Hepatocyte (in vitro differentiated cells): Measurements from ENCODE around the gene HHAT. TPM values are rescaled to one million over a fixed set of nuclear protein-coding genes. Genes with fewer than 3 reads are reported as not detected.

Experiments used
- DNase-seq: peaks from one replicate; pipeline ENCODE4 v3.0.0-alpha.2; 2016; ENCODE audit warnings: low spot score
- H2AFZ ChIP-seq: fragments of 200-600 bp; sonication (generic); 2 replicates; pipeline ENCODE4 v1.6.0; 2016; ENCODE audit warnings: antibody characterized with exemption, mild to moderate bottlenecking
- H3K27ac ChIP-seq: fragments of 200-600 bp; sonication (generic); 2 replicates; pipeline ENCODE4 v1.5.1; 2016; ENCODE audit warnings: mild to moderate bottlenecking
- H3K27me3 ChIP-seq: fragments of 200-600 bp; sonication (generic); 2 replicates; pipeline ENCODE4 v1.6.1; 2016
- H3K36me3 ChIP-seq: fragments of 200-600 bp; sonication (generic); replicated peaks from 2 replicates; pipeline ENCODE4 v1.5.1; 2016; ENCODE audit warnings: low read depth; ENCODE audit not compliant: insufficient read depth
- H3K4me1 ChIP-seq: fragments of 200-600 bp; sonication (generic); 2 replicates; pipeline ENCODE4 v1.5.1; 2016; ENCODE audit warnings: mild to moderate bottlenecking, moderate library complexity; ENCODE audit not compliant: insufficient read depth
- H3K4me2 ChIP-seq: fragments of 200-600 bp; sonication (generic); 2 replicates; pipeline ENCODE4 v1.6.0; 2016
- H3K4me3 ChIP-seq: fragments of 200-600 bp; sonication (generic); 2 replicates; pipeline ENCODE4 v1.5.1; 2016; ENCODE audit warnings: mild to moderate bottlenecking
- H3K79me2 ChIP-seq: fragments of 200-600 bp; sonication (generic); 2 replicates; pipeline ENCODE4 v1.6.0; 2017; ENCODE audit warnings: mild to moderate bottlenecking
- H3K9me2 ChIP-seq: fragments of 200-600 bp; sonication (generic); replicated peaks from 2 replicates; pipeline ENCODE4 v1.6.0; 2017; ENCODE audit warnings: mild to moderate bottlenecking; ENCODE audit not compliant: insufficient read depth
- H3K9me3 ChIP-seq: fragments of 200-600 bp; sonication (generic); 2 replicates; pipeline ENCODE4 v1.5.1; 2016; ENCODE audit warnings: low read depth, mild to moderate bottlenecking
- H4K20me1 ChIP-seq: fragments of 200-600 bp; sonication (generic); 2 replicates; pipeline ENCODE4 v1.6.0; 2016; ENCODE audit warnings: mild to moderate bottlenecking; ENCODE audit not compliant: insufficient read depth, poor library complexity, severe bottlenecking
- CTCF ChIP-seq: fragments of 200-600 bp; sonication (generic); IDR thresholded peaks from 2 replicates; pipeline ENCODE4 v1.5.1; 2016; ENCODE audit warnings: antibody characterized with exemption, mild to moderate bottlenecking; ENCODE audit not compliant: poor library complexity
- EZH2 ChIP-seq: fragments of 200-600 bp; sonication (generic); IDR thresholded peaks from 2 replicates; pipeline ENCODE4 v1.6.1; 2016; ENCODE audit warnings: antibody characterized with exemption, mild to moderate bottlenecking, borderline replicate concordance
- EZH2phosphoT487 ChIP-seq: fragments of 200-600 bp; sonication (generic); IDR thresholded peaks from one replicate; pipeline ENCODE4 v1.6.1; 2018; ENCODE audit warnings: antibody characterized with exemption, mild to moderate bottlenecking, low read depth, moderate library complexity; ENCODE audit not compliant: unreplicated experiment, severe bottlenecking
- WGBS: methylation state at CpG from one replicate; pipeline ENCODE4 v1.1.6; 2016; ENCODE audit warnings: low lambda C conversion rate; ENCODE audit errors: missing lambda C conversion rate; 5-methylcytosine and 5-hydroxymethylcytosine counted together
- polyA plus RNA-seq: library from polyadenylated mRNA; unstranded; fragments of >200 nt; fragmentation: Nextera tagmentation; extraction: Ambion mirVana; gene quantifications from 2 replicates; pipeline ENCODE4 v1.2.1, GENCODE V29; 2016
- total RNA-seq: library from RNA; depleted of rRNA; stranded (reverse); fragments of >200 nt; gene quantifications from 2 replicates; pipeline ENCODE4 v1.2.3, GENCODE V29; 2014

HHAT gene
- total and polyA plus RNA-seq, 2 experiments from 2014 or later = 5.3 to 6.3 TPM

- no peaks in the 10 kb centered on the region for H3K27me3 ChIP-seq
- no peak overlapping the region for H2AFZ ChIP-seq
- H3K79me2 ChIP-seq = no peaks in the 10 kb centered on the region
- H4K20me1 ChIP-seq = no peaks in the 10 kb centered on the region
- no peaks in the 10 kb centered on the region for H3K9me2 ChIP-seq
- TF ChIP-seq EZH2 (no peak), EZH2phosphoT487 (no peak), CTCF (no peak)
- no peak overlapping the region for H3K4me2 ChIP-seq
- no peak overlapping the region for H3K4me3 ChIP-seq
- 62% methylated on average over 5 of the region's 5 CpGs for WGBS
- H3K36me3 ChIP-seq = no peaks in the 10 kb centered on the region
- peaks cover 10% of the 10 kb centered on the region for H3K4me1 ChIP-seq
- no peaks in the 10 kb centered on the region for H3K9me3 ChIP-seq
- H3K27ac ChIP-seq = peak overlapping the region; percentile 49
- DNase-seq = no peak
These were observed 27.6 kb upstream of the HHAT start for GRCh38 chr1:210300923-210301614.

- Histone ChIP-seq H2AFZ (no peak overlapping the region), H3K36me3 (no peaks in the 10 kb centered on the region), H3K27me3 (no peaks in the 10 kb centered on the region), H3K9me2 (no peaks in the 10 kb centered on the region), H4K20me1 (no peaks in the 10 kb centered on the region), H3K4me1 (peaks cover 10% of the 10 kb centered on the region), H3K9me3 (no peaks in the 10 kb centered on the region), H3K79me2 (no peaks in the 10 kb centered on the region), H3K4me3 (no peak overlapping the region), H3K4me2 (no peak overlapping the region), H3K27ac (peak overlapping the region; percentile 33)
- 66% methylated on average over 7 of the region's 7 CpGs for WGBS
- no peak for TF ChIP-seq EZH2
- no peak for TF ChIP-seq CTCF
- no peak for TF ChIP-seq EZH2phosphoT487
- peak; percentile 24 for DNase-seq
These were observed 27.1 kb upstream of the HHAT start for GRCh38 chr1:210301615-210302000.

- H3K4me2 ChIP-seq = no peak overlapping the region
- no peaks in the 10 kb centered on the region for H3K36me3 ChIP-seq
- no peaks in the 10 kb centered on the region for H3K9me2 ChIP-seq
- no peak overlapping the region for H2AFZ ChIP-seq
- 87% methylated on average over 10 of the region's 10 CpGs for WGBS
- H3K27ac ChIP-seq = peak overlapping the region; percentile 33
- no peak for TF ChIP-seq CTCF
- TF ChIP-seq EZH2phosphoT487 = no peak
- TF ChIP-seq EZH2 = no peak
- H3K79me2 ChIP-seq = no peaks in the 10 kb centered on the region
- no peak for DNase-seq
- H3K4me3 ChIP-seq = no peak overlapping the region
- H3K4me1 ChIP-seq = peaks cover 10% of the 10 kb centered on the region
- no peaks in the 10 kb centered on the region for H3K27me3 ChIP-seq
- no peaks in the 10 kb centered on the region for H3K9me3 ChIP-seq
- no peaks in the 10 kb centered on the region for H4K20me1 ChIP-seq
These were observed 26.2 kb upstream of the HHAT start for GRCh38 chr1:210302501-210302900.

- no peak overlapping the region for H3K4me2 ChIP-seq
These were observed 25.3 kb upstream of the HHAT start for GRCh38 chr1:210303391-210303790.

More at GRCh38 chr1:210303391-210303790, 25.3 kb upstream of the HHAT start:
- TF ChIP-seq EZH2 = no peak
- no peak for TF ChIP-seq CTCF
- TF ChIP-seq EZH2phosphoT487 = no peak
- no peaks in the 10 kb centered on the region for H3K27me3 ChIP-seq
- no peak overlapping the region for H2AFZ ChIP-seq
- peaks cover 10% of the 10 kb centered on the region for H3K4me1 ChIP-seq
- H3K36me3 ChIP-seq = no peaks in the 10 kb centered on the region
- H3K4me3 ChIP-seq = no peak overlapping the region
- H3K79me2 ChIP-seq = no peaks in the 10 kb centered on the region
- H3K9me3 ChIP-seq = no peaks in the 10 kb centered on the region
- H4K20me1 ChIP-seq = no peaks in the 10 kb centered on the region
- H3K9me2 ChIP-seq = no peaks in the 10 kb centered on the region
- DNase-seq = no peak
- 98% methylated on average over 8 of the region's 8 CpGs for WGBS
- H3K27ac ChIP-seq = no peak overlapping the region
